Loucy (cell line): ENCODE results near the gene CD38.

ENCODE experiments used
- H2AFZ ChIP-seq: fragments of 200-600 bp; sonication (generic); 2 replicates; pipeline ENCODE4 v1.6.0; 2016; ENCODE audit warnings: antibody characterized with exemption, mild to moderate bottlenecking, low read length, moderate library complexity
- H3F3A ChIP-seq: fragments of 200-600 bp; 2 replicates; pipeline ENCODE4 v1.6.0; 2016; ENCODE audit warnings: antibody characterized with exemption, low read depth, mild to moderate bottlenecking
- H3K27me3 ChIP-seq: fragments of 200-600 bp; sonication (generic); 2 replicates; pipeline ENCODE4 v1.6.1; 2014; ENCODE audit warnings: low read length, mild to moderate bottlenecking; ENCODE audit not compliant: insufficient read depth, poor library complexity, severe bottlenecking
- H3K36me3 ChIP-seq: fragments of 200-600 bp; sonication (generic); 2 replicates; pipeline ENCODE4 v1.6.1; 2016; ENCODE audit warnings: low read length; ENCODE audit not compliant: insufficient read depth
- H3K4me1 ChIP-seq: fragments of 200-600 bp; sonication (generic); 2 replicates; pipeline ENCODE4 v1.5.1; 2014; ENCODE audit warnings: low read length, mild to moderate bottlenecking; ENCODE audit not compliant: insufficient read depth, poor library complexity, severe bottlenecking
- H3K4me2 ChIP-seq: fragments of 200-600 bp; sonication (generic); 2 replicates; pipeline ENCODE4 v1.6.0; 2014; ENCODE audit warnings: antibody characterized with exemption, low read length, low read depth, mild to moderate bottlenecking; ENCODE audit not compliant: poor library complexity, severe bottlenecking
- H3K4me3 ChIP-seq: fragments of 200-600 bp; sonication (generic); 2 replicates; pipeline ENCODE4 v1.5.1; 2014; ENCODE audit warnings: low read length, mild to moderate bottlenecking, mixed read lengths; ENCODE audit not compliant: poor library complexity, severe bottlenecking
- H3K79me2 ChIP-seq: fragments of 200-600 bp; sonication (generic); 2 replicates; pipeline ENCODE4 v1.6.1; 2014; ENCODE audit warnings: low read length; ENCODE audit not compliant: insufficient read depth
- H3K9ac ChIP-seq: fragments of 200-600 bp; sonication (generic); 2 replicates; pipeline ENCODE4 v1.6.0; 2014; ENCODE audit warnings: mild to moderate bottlenecking, low read depth, low read length, moderate library complexity; ENCODE audit not compliant: poor library complexity, severe bottlenecking
- H3K9me2 ChIP-seq: fragments of 200-600 bp; sonication (generic); replicated peaks from 2 replicates; pipeline ENCODE4 v1.6.1; 2016; ENCODE audit warnings: low read depth, low read length, mixed read lengths
- H3K9me3 ChIP-seq: fragments of 200-600 bp; sonication (generic); 2 replicates; pipeline ENCODE4 v1.6.1; 2014; ENCODE audit warnings: mild to moderate bottlenecking, antibody characterized with exemption, low read length, low read depth; ENCODE audit not compliant: insufficient read depth
- H4K20me1 ChIP-seq: fragments of 200-600 bp; sonication (generic); 2 replicates; pipeline ENCODE4 v1.6.0; 2014; ENCODE audit warnings: antibody characterized with exemption, low read length, mild to moderate bottlenecking; ENCODE audit not compliant: insufficient read depth, poor library complexity, severe bottlenecking
- EZH2phosphoT487 ChIP-seq: fragments of 200-600 bp; IDR thresholded peaks from 2 replicates; pipeline ENCODE4 v1.6.1; 2018; ENCODE audit warnings: antibody characterized with exemption, mild to moderate bottlenecking, moderate library complexity, borderline replicate concordance
- TF ChIP-seq, protein P1 (sequence below): fragments of 200-600 bp; sonication (generic); conservative IDR thresholded peaks from 2 replicates; pipeline ENCODE4 v1.5.1; 2014; ENCODE audit warnings: mild to moderate bottlenecking, antibody characterized with exemption, low read length

CD38 gene

DNA sequence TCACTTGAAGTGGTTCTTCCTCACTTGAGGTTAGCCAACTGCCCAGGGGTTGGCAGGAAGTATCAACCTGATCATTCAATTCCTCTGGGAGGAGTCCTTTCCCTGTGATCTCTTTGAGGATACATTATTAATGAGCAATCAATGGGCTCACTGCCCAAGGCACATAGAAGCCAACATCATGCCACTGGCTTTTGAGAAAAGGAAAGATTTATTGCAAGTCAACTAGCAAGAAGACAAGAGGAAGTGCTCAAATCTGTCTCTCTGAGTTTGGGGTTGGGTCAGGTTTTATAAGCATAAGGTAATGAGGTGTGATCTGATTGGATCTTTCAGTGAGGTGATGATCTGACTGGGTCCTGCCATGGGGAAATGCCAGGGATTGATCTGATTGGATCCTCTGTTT lies 120.8 kb downstream of the CD38 start:
- Histone ChIP-seq H2AFZ (no peak overlapping the region), H3K27me3 (peaks cover 11% of the 10 kb centered on the region), H3K4me1 (peaks cover 5% of the 10 kb centered on the region)

GRCh38 chr4:15899511-15899910 lies 121.4 kb downstream of the CD38 start:
- H3K4me3 ChIP-seq, result no peak overlapping the region
- H3K9me3 ChIP-seq, result no peaks in the 10 kb centered on the region
- no peaks in the 10 kb centered on the region for H4K20me1 ChIP-seq
- no peaks in the 10 kb centered on the region for H3K36me3 ChIP-seq
- no peak for TF ChIP-seq EZH2phosphoT487
- TF ChIP-seq, protein P1, sequence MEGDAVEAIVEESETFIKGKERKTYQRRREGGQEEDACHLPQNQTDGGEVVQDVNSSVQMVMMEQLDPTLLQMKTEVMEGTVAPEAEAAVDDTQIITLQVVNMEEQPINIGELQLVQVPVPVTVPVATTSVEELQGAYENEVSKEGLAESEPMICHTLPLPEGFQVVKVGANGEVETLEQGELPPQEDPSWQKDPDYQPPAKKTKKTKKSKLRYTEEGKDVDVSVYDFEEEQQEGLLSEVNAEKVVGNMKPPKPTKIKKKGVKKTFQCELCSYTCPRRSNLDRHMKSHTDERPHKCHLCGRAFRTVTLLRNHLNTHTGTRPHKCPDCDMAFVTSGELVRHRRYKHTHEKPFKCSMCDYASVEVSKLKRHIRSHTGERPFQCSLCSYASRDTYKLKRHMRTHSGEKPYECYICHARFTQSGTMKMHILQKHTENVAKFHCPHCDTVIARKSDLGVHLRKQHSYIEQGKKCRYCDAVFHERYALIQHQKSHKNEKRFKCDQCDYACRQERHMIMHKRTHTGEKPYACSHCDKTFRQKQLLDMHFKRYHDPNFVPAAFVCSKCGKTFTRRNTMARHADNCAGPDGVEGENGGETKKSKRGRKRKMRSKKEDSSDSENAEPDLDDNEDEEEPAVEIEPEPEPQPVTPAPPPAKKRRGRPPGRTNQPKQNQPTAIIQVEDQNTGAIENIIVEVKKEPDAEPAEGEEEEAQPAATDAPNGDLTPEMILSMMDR, result no peak
- H2AFZ ChIP-seq, result no peak overlapping the region
- peaks cover 11% of the 10 kb centered on the region for H3K27me3 ChIP-seq
- no peak overlapping the region for H3K9ac ChIP-seq
- peaks cover 5% of the 10 kb centered on the region for H3K4me1 ChIP-seq
- no peaks in the 10 kb centered on the region for H3K9me2 ChIP-seq
- H3F3A ChIP-seq, result no peaks in the 10 kb centered on the region
- no peaks in the 10 kb centered on the region for H3K79me2 ChIP-seq
- H3K4me2 ChIP-seq, result no peak overlapping the region

More for the DNA sequence above, 120.8 kb downstream of the CD38 start:
- H3K36me3 ChIP-seq, result no peaks in the 10 kb centered on the region
- H3F3A ChIP-seq, result no peaks in the 10 kb centered on the region
- no peaks in the 10 kb centered on the region for H4K20me1 ChIP-seq
- H3K9me2 ChIP-seq, result no peaks in the 10 kb centered on the region
- no peak for TF ChIP-seq EZH2phosphoT487
- TF ChIP-seq, protein P1, result no peak
- H3K4me2 ChIP-seq, result no peak overlapping the region
- H3K79me2 ChIP-seq, result no peaks in the 10 kb centered on the region
- no peak overlapping the region for H3K9ac ChIP-seq
- no peaks in the 10 kb centered on the region for H3K9me3 ChIP-seq
- no peak overlapping the region for H3K4me3 ChIP-seq

GRCh38 chr4:15901007-15901406 lies 122.9 kb downstream of the CD38 start:
- no peak overlapping the region for H3K9ac ChIP-seq
- H3K9me2 ChIP-seq, result no peaks in the 10 kb centered on the region
- no peaks in the 10 kb centered on the region for H4K20me1 ChIP-seq
- no peak overlapping the region for H2AFZ ChIP-seq
- no peaks in the 10 kb centered on the region for H3K9me3 ChIP-seq
- peaks cover 11% of the 10 kb centered on the region for H3K27me3 ChIP-seq
- no peak overlapping the region for H3K4me3 ChIP-seq
- H3K79me2 ChIP-seq, result no peaks in the 10 kb centered on the region
- H3K4me1 ChIP-seq, result no peaks in the 10 kb centered on the region
- H3F3A ChIP-seq, result no peaks in the 10 kb centered on the region
- no peaks in the 10 kb centered on the region for H3K36me3 ChIP-seq
- H3K4me2 ChIP-seq, result no peak overlapping the region
- TF ChIP-seq, protein P1, result no peak
- TF ChIP-seq EZH2phosphoT487, result no peak
